Activated T-cell treated with anti-CD3 and anti-CD28 coated beads for 48 hours (primary cell): ENCODE measurements around the gene DRD4.
"Not testable (repeated sequence)": the region's sequence is repeated elsewhere in the genome, so short reads cannot be mapped to it uniquely, and the experiment has no call there.

Experiments used
- DNase-seq: peaks from one replicate; pipeline ENCODE4 v3.0.0-alpha.2; 2020; ENCODE audit warnings: low read depth

DRD4 gene

DNA sequence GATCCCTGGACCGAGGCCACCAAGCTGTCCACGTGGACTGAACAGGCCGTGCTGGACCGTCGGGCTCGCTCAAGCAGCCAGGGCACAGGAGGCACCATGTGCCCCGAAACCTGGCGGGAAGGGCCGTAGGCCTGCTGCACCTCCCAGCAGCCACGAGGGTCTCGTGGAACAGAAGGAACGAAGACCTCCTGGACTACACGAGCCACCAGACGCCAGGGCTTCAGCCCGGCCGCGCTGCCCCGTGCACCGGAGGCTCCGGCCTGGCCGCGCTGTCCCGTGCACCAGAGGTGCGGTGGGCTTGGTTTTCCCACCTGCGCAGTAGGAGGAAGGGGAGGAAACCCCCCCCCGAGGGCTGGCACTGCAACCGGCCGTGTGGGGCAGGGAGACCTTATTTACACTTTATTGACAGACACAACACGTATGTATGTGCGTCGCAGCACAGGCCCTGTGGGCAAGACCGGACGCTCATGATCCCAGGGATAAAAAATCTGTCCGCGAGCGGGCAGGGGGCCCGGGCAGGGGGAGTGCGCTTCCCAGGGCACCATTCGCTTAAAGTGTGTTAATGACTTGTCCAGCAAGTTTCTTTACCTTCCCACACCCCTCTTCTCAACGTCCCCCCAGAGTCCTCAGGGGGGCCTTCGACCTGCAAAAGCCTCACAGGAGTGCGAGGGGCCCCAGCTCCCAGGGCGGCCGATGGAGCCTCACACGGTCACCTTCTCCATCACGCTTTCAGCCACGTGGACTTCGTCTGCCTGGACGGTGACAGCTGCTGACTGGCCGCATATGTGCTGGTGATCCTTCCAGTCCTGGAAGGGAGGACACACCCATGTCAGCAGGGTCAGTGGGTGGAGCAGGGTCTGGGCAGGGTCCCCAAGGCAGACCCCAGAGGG lies 7.0 kb downstream of the DRD4 start:
- DNase-seq, result no peak

GRCh38 chr11:645536-645935 lies 8.5 kb downstream of the DRD4 start:
- no peak for DNase-seq

DNA sequence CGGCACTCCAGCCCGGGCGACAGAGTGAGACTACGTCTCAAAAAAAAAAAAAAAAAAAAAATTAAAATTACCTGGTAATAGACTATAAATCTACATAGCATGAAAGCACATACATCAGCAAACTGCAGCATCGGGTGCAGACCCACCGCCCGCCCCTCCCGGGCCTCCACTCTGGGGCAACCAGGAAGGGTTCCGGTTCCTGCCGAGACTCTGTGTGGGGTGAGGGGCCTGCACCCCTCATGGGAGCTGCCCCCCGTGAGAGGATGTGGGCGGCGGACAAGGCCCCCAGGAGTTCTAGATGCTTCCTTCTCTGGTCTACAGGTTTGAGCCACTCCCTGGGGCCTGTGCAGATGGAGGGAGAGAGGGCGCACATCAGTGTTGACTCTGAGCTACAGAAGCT lies 9.1 kb downstream of the DRD4 start:
- DNase-seq, result no peak

DNA sequence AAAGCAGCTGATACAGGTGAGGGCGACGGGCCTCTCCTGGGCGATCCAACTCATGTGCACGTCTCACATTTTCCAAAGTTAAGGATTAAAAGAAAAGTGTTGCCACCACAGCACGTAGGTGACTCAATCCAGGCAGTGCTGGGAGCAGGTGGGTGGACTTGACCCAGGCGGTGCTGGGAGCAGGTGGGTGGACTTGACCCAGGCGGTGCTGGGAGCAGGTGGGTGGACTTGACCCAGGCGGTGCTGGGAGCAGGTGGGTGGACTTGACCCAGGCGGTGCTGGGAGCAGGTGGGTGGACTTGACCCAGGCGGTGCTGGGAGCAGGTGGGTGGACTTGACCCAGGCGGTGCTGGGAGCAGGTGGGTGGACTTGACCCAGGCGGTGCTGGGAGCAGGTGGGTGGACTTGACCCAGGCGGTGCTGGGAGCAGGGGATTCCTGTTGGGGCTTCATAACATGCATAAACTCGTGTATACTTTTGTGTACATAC lies 10.6 kb downstream of the DRD4 start:
- DNase-seq, result not testable (repeated sequence)

DNA sequence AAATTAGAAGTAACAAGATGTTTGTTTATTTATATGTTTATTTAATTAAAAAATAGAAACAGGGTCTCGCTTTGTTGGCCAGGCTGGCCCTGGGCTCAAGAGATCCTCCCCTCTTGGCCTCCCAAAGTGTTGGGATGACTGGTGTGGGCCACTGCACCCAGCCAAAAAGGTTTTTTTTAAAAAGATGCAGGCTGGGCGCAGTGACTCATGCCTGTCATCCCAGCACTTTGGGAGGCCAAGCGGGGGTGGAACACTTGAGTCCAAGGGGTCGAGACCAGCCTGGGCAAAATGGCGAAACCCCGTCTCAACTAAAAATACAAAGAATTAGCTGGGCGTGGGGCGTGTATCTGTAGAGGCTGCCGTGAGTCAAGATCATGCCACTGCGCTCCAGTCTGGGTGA lies 13.4 kb downstream of the DRD4 start:
- DNase-seq, result no peak

DNA sequence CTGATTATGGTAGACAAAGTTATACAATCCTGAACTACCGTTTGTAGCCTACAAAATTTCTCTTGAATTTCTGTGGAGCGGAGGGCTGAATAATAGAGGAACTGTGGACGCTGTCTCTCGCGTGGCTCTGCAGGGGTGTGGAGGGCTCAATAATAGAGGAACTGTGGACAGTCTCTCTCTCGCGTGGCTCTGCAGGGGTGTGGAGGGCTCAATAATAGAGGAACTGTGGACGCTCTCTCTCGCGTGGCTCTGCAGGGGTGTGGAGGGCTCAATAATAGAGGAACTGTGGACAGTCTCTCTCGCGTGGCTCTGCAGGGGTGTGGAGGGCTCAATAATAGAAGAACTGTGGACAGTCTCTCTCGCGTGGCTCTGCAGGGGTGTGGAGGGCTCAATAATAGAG lies 16.1 kb downstream of the DRD4 start:
- DNase-seq, result not testable (repeated sequence)

GRCh38 chr11:653837-654236 lies 16.8 kb downstream of the DRD4 start:
- no peak for DNase-seq

DNA sequence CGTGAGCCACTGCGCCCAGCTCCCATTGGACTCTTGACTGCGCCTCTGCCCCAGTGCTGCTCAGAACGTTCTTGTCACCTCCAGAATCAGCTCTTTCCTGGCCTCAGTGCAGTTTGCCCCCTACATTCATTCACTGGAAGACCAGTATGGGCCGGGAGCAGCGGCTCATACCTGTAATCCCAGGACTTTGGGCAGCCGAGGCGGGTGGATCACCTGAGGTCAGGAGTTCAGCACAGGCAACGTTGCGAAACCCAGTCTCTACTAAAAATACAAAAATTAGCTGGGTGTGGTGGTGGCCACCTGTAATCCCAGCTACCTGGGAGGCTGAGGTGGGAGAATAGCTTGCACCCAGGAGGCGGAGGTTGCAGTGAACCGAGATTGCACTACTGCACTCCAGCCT lies 17.4 kb downstream of the DRD4 start:
- not testable (repeated sequence) for DNase-seq

- no peak for DNase-seq
These were observed 18.1 kb downstream of the DRD4 start for GRCh38 chr11:655036-655726.

DNA sequence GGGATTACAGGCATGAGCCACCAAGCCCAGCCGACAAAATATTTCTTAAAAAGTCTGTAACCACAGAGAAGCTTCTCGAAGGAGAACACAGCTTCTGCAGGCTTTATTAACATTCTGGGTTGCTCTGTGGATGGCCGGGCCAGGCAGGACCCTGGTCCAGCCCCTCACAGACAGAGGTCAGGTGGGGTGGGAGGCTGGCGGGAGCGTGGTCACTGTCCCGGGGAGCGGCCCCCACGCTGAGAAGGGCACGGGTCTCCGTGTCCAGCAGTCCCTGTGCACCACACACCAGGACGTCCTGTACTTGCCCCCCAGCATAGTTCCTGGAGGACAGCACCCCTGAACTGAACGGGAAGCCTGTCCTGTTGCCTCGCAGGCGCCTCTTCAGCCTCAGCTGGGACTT lies 19.4 kb downstream of the DRD4 start:
- DNase-seq, result no peak

DNA sequence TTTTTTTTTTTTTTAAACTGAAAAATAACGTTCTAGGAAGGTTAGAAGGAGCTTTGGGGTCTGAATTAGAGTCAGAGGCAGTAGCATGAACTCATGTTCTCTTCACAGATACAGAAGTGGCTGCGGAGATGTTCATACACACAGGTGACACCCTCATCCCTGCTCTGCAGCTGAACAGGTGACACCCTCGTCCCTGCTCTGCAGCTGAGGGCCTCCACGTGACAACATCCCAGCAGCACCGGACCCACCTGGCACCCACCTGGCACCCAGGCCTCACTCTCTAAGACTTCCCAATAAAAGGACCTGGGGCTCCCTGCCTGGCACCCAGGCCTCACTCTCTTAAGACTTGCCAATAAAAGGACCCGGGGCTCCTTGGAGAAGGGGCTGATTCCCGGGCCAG lies 19.8 kb downstream of the DRD4 start:
- no peak for DNase-seq

DNA sequence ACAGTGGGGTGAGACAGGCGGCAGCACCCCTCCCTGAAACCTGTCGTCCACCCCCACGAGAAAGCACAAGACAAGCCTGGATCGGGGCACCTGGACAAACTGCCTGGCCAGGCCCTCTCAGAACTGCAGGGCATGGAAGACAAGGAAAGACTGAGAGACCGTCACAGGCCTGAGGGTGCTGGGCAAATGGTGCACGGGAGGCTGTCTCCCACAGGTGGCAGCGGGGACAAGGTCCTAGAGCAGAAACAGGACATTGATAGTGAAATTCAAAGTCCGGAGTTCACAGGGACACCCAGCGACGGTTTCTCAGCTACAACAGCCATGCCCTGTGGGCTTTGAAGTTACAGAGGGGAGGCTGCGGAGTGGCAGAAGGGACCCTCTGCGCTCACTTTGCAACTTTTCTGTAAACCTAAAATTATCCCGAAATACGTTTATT lies 20.6 kb downstream of the DRD4 start:
- no peak for DNase-seq

DNA sequence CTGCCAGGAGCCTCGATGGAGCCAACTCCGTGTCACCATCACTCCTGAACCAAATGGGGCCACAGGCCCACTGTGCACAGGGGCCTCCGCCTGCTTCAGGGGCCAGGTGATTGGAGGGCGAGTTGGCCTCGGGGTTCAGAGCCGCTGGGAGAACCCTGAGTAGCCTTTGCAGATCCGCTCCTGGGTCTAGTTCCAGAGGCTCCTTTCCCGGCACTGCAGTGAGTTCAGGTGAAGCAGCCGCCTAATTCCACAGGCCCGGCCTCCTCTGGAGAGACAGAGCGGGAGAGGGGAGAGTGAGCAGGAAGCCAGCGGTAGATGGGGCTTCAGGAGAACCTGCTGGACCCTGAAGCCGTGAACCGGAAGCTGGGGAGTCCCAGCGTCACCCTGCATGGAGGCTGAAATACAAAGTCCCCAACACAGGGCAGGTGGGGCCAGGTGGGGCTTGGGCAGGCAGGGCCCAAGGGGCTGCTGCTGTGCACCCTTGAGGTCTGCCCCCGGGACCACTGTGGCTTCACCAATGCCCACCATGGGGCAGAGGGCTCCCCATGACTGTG lies 22.5 kb downstream of the DRD4 start:
- no peak for DNase-seq

DNA sequence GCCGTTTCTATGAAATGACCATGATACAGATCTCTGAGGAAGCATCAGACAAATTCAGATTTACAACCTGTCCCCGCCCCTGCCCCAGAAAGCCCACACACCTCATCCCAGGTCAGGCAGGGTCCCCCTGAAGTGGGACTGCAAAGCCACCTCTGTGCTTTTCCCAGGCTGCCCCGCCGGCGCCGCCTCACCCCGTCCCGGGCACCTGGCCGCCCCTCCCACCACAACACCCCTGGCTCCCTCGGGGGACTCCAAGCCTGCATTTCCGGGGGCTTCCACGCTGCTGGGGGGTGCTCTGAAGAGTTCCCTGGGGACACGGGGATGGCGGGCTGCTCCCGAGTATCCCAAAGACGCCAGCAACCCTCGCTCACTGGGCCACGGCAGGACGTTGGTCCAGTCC lies 23.2 kb downstream of the DRD4 start:
- DNase-seq, result no peak

- no peak for DNase-seq
These were observed 23.8 kb downstream of the DRD4 start for GRCh38 chr11:660681-661444.

- DNase-seq, result peak; percentile 42
These were observed 25.7 kb downstream of the DRD4 start for GRCh38 chr11:662689-663274.

GRCh38 chr11:665062-665703 lies 28.1 kb downstream of the DRD4 start:
- no peak for DNase-seq

GRCh38 chr11:665704-666281 lies 28.7 kb downstream of the DRD4 start:
- no peak for DNase-seq

GRCh38 chr11:673866-674265 lies 36.8 kb downstream of the DRD4 start:
- DNase-seq, result no peak

GRCh38 chr11:674406-674805 lies 37.3 kb downstream of the DRD4 start:
- DNase-seq, result no peak

DNA sequence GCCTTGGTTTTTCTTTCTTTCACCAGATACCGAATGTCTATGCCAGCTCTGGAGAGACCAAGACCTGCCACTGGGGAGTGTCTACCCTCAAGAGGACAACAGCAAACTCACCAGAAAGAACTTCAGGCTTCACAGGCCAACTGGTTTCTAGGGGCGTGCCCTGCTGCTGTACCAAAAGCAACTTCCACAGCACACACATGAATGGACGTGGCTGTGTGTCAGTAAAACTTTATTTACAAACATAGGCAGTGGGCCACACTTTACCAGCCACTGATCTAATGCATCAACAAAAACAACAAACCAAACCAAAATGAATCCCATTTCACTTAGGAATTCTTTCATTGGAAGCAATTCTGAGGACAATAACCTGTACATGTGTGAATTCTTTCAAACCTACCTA lies 41.2 kb downstream of the DRD4 start:
- no peak for DNase-seq
